GM23248 (cell line): ENCODE measurements around the gene ZNRD2. TPM values are rescaled to one million over a fixed set of nuclear protein-coding genes. Genes with fewer than 3 reads are reported as not detected.

Experiments
- DNase-seq: peaks from one replicate; pipeline ENCODE4 v3.0.0-alpha.2; 2015
- H2AFZ ChIP-seq: fragments of 200-600 bp; sonication (generic); 2 replicates; pipeline ENCODE4 v1.6.1; 2016; ENCODE audit warnings: antibody characterized with exemption
- H3F3A ChIP-seq: fragments of 200-600 bp; sonication (generic); 2 replicates; pipeline ENCODE4 v1.6.1; 2016; ENCODE audit warnings: mild to moderate bottlenecking, antibody characterized with exemption, mixed run types; ENCODE audit not compliant: insufficient read depth
- H3K27ac ChIP-seq: fragments of 200-600 bp; sonication (generic); 2 replicates; pipeline ENCODE4 v1.5.1; 2016; ENCODE audit warnings: mild to moderate bottlenecking
- H3K27me3 ChIP-seq: fragments of 200-600 bp; sonication (generic); replicated peaks from 2 replicates; pipeline ENCODE4 v1.6.1; 2016; ENCODE audit warnings: mild to moderate bottlenecking; ENCODE audit not compliant: insufficient read depth
- H3K36me3 ChIP-seq: fragments of 200-600 bp; sonication (generic); 2 replicates; pipeline ENCODE4 v1.6.1; 2016; ENCODE audit warnings: low read depth, mild to moderate bottlenecking
- H3K4me1 ChIP-seq: fragments of 200-600 bp; sonication (generic); 2 replicates; pipeline ENCODE4 v1.6.1; 2016; ENCODE audit warnings: mild to moderate bottlenecking; ENCODE audit not compliant: insufficient read depth
- H3K4me2 ChIP-seq: fragments of 200-600 bp; sonication (generic); one replicate; pipeline ENCODE4 v1.6.1; 2016; ENCODE audit warnings: mild to moderate bottlenecking; ENCODE audit not compliant: unreplicated experiment
- H3K4me3 ChIP-seq: fragments of 200-600 bp; sonication (generic); 2 replicates; pipeline ENCODE4 v1.5.1; 2016; ENCODE audit warnings: mild to moderate bottlenecking
- H3K79me2 ChIP-seq: fragments of 200-600 bp; sonication (generic); 2 replicates; pipeline ENCODE4 v1.6.1; 2016; ENCODE audit warnings: mild to moderate bottlenecking; ENCODE audit not compliant: insufficient read depth
- H3K9ac ChIP-seq: fragments of 200-600 bp; sonication (generic); 2 replicates; pipeline ENCODE4 v1.6.1; 2016; ENCODE audit warnings: mild to moderate bottlenecking
- H3K9me2 ChIP-seq: fragments of 200-600 bp; sonication (generic); 2 replicates; pipeline ENCODE4 v1.6.1; 2016; ENCODE audit warnings: mixed run types, mild to moderate bottlenecking, moderate library complexity; ENCODE audit not compliant: insufficient read depth
- H3K9me3 ChIP-seq: fragments of 200-600 bp; sonication (generic); one replicate; pipeline ENCODE4 v1.6.1; 2017; ENCODE audit warnings: low read depth
- H4K20me1 ChIP-seq: fragments of 200-600 bp; sonication (generic); 2 replicates; pipeline ENCODE4 v1.6.0; 2016; ENCODE audit not compliant: insufficient read depth
- EZH2 ChIP-seq: fragments of 200-600 bp; sonication (generic); IDR thresholded peaks from 2 replicates; pipeline ENCODE4 v1.6.1; 2018; ENCODE audit warnings: antibody characterized with exemption, mild to moderate bottlenecking; ENCODE audit not compliant: insufficient read depth, poor library complexity, severe bottlenecking
- EZH2phosphoT487 ChIP-seq: fragments of 200-600 bp; sonication (generic); IDR thresholded peaks from 2 replicates; pipeline ENCODE4 v1.6.1; 2018; ENCODE audit warnings: antibody characterized with exemption, moderate library complexity, mild to moderate bottlenecking, low read depth; ENCODE audit not compliant: insufficient read depth
- WGBS, 2 experiments: methylation state at CpG; one replicate each; pipeline ENCODE4 v1.1.6; 2015 to 2017; ENCODE audit warnings: low lambda C conversion rate in 2 of 2, low coverage in 1 of 2; ENCODE audit errors: missing lambda C conversion rate in 2 of 2; 5-methylcytosine and 5-hydroxymethylcytosine counted together
- in situ Hi-C: fragments of 300-500 bp; cut with MboI; formaldehyde crosslinking; loops from 2 replicates; pipeline ENCODE4 v1.15.0; 2020
- polyA plus RNA-seq: library from polyadenylated mRNA; unstranded; fragments of >200 nt; fragmentation: Nextera tagmentation; extraction: Ambion mirVana; gene quantifications from 2 replicates; pipeline ENCODE4 v1.2.1, GENCODE V29; 2016
- total RNA-seq: library from RNA; depleted of rRNA; stranded (reverse); fragments of >200 nt; shearing (Covaris generic); gene quantifications from 2 replicates; pipeline ENCODE4 v1.2.3, GENCODE V29; 2014

The ZNRD2 gene
- total and polyA plus RNA-seq, 2 experiments from 2014 or later = 54.5 to 74.9 TPM

DNA sequence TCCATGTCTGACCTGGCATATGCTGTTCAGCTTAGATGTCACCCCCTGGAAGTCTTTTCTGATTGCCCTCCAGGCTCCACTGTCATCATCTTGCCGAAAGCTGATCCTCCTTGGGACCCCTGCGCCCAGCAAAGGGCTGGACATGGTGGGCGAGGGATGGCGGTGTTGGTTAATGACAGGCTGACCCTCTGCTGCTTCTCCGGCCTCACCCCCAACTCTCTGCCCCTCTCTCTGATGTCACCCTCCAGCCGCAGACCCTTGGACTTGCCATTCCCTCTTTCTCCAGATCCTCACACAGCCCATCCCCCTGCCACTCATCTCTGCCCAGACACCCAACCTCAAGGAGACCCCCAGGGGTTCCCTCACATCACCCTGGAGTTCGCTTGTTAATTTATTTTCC lies 7.9 kb downstream of the ZNRD2 start:
- no peak overlapping the region for H2AFZ ChIP-seq
- in situ Hi-C loops = no loop called here
- no peak for TF ChIP-seq EZH2
- TF ChIP-seq EZH2phosphoT487 = no peak
- H3K4me2 ChIP-seq = peak overlapping the region; percentile 88
- H3K79me2 ChIP-seq = peaks cover 37% of the 10 kb centered on the region
- no peak for DNase-seq
- H3K27ac ChIP-seq = peak overlapping the region; percentile 77; the same call in 1 of the 2 replicates
- 92 to 93% methylated on average over 7 of the region's 7 CpGs for WGBS, 2 experiments
- H3K36me3 ChIP-seq = peaks cover 6% of the 10 kb centered on the region; the same call in 1 of the 2 replicates
- H3K9me2 ChIP-seq = no peaks in the 10 kb centered on the region
- H3F3A ChIP-seq = peaks cover 10% of the 10 kb centered on the region
- peak overlapping the region; percentile 92; the same call in 1 of the 2 replicates for H3K4me3 ChIP-seq
- no peaks in the 10 kb centered on the region for H4K20me1 ChIP-seq
- peak overlapping the region; percentile 88 for H3K9ac ChIP-seq
- no peaks in the 10 kb centered on the region for H3K27me3 ChIP-seq
- H3K4me1 ChIP-seq = peaks cover 23% of the 10 kb centered on the region
- H3K9me3 ChIP-seq = no peaks in the 10 kb centered on the region

DNA sequence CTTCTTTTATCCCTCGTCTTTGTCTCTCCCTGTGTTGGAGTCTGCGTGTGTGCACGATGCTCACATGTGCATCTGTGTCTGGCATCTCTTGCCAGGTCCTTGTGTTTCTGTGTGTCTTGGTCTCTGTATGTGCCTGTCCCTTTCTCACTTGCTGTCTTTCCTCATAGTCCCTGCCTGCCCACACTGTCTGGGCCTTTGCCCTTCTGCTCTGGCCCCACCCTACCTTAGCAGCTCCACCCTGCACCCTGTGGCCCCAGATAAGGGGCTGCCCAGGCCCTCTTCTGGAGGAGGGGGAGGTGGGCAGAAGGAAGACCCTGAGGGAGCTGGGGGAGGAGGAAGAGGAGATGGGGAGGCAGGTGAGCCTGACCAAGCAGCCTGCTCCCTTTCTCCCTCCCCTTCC lies 8.4 kb downstream of the ZNRD2 start:
- Histone ChIP-seq H3K4me2 (no peak overlapping the region), H3K27ac (no peak overlapping the region), H3K4me3 (no peak overlapping the region), H3K9me2 (no peaks in the 10 kb centered on the region), H3F3A (peaks cover 10% of the 10 kb centered on the region), H2AFZ (no peak overlapping the region), H3K79me2 (peaks cover 32% of the 10 kb centered on the region), H4K20me1 (no peaks in the 10 kb centered on the region), H3K9me3 (no peaks in the 10 kb centered on the region), H3K36me3 (peaks cover 6% of the 10 kb centered on the region; the same call in 1 of the 2 replicates), H3K9ac (no peak overlapping the region), H3K27me3 (no peaks in the 10 kb centered on the region), H3K4me1 (peaks cover 17% of the 10 kb centered on the region)
- 54 to 64% methylated on average over 3 of the region's 3 CpGs for WGBS, 2 experiments
- in situ Hi-C loops = no loop called here
- TF ChIP-seq EZH2phosphoT487 (no peak), EZH2 (no peak)
- no peak for DNase-seq

DNA sequence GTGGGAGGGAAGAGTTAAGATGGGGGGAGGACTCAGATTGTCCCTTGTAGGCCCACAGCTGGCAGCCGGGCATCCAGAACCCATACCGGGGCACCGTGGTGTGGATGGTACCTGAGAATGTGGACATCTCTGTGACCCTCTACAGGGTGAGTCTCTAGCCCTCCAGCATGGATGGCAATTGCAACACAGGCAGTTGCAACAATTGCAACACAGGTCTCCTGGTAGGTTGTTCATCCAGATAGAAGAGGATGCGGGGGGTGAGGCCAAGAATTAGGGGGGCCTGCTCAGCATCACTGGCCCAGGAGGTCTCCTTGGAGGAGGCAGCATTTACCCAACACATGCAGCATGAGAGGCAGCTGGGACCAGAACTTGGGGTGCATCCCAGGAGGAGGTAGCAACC lies 9.0 kb downstream of the ZNRD2 start:
- Histone ChIP-seq H3K79me2 (peaks cover 31% of the 10 kb centered on the region), H3K4me3 (no peak overlapping the region), H3K4me2 (no peak overlapping the region), H4K20me1 (no peaks in the 10 kb centered on the region), H3K9ac (no peak overlapping the region), H3K27me3 (no peaks in the 10 kb centered on the region), H3K4me1 (peaks cover 14% of the 10 kb centered on the region), H3F3A (peaks cover 10% of the 10 kb centered on the region), H2AFZ (no peak overlapping the region), H3K36me3 (peaks cover 6% of the 10 kb centered on the region; the same call in 1 of the 2 replicates), H3K9me3 (no peaks in the 10 kb centered on the region), H3K9me2 (no peaks in the 10 kb centered on the region), H3K27ac (no peak overlapping the region)
- DNase-seq = no peak
- WGBS, 2 experiments = 93 to 100% methylated on average over 2 to 4 of the region's 4 CpGs
- in situ Hi-C loops = no loop called here
- TF ChIP-seq EZH2phosphoT487 = no peak
- TF ChIP-seq EZH2 = no peak

DNA sequence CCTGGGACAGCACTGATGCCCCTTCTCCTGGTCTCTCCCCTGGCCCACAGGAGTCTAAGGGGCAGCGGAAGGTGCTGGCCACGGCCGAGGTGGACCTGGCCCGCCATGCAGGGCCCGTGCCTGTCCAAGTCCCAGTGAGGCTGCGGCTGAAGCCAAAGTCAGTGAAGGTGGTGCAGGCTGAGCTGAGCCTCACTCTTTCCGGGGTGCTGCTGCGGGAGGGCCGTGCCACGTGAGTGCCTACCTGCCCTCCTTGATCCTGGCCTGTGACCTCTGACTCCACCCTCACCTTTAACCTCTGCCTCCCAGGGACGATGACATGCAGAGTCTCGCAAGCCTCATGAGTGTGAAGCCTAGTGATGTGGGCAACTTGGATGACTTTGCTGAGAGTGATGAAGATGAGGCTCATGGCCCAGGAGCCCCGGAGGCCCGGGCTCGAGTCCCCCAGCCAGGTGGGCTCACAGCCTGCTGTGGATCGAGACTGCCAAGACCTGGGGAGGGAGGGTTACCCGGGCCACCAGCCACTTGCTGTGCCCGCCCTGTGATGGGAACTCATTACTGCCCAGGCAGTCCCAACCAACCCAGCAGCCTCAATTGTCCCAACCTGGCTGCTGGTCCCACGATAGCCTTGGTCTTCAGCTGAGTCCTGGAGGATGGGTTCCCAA lies 9.9 kb downstream of the ZNRD2 start:
- Histone ChIP-seq H3K36me3 (peaks cover 6% of the 10 kb centered on the region; the same call in 1 of the 2 replicates), H3F3A (peaks cover 4% of the 10 kb centered on the region), H3K9ac (no peak overlapping the region), H3K9me3 (no peaks in the 10 kb centered on the region), H3K9me2 (no peaks in the 10 kb centered on the region), H3K4me3 (no peak overlapping the region), H3K27me3 (no peaks in the 10 kb centered on the region), H3K4me2 (no peak overlapping the region), H4K20me1 (no peaks in the 10 kb centered on the region), H2AFZ (no peak overlapping the region), H3K79me2 (peaks cover 31% of the 10 kb centered on the region), H3K4me1 (peaks cover 9% of the 10 kb centered on the region), H3K27ac (no peak overlapping the region)
- no peak for TF ChIP-seq EZH2phosphoT487
- no peak for TF ChIP-seq EZH2
- 88 to 93% methylated on average over 16 to 19 of the region's 19 CpGs for WGBS, 2 experiments
- no peak for DNase-seq
- in situ Hi-C loops = no loop called here

DNA sequence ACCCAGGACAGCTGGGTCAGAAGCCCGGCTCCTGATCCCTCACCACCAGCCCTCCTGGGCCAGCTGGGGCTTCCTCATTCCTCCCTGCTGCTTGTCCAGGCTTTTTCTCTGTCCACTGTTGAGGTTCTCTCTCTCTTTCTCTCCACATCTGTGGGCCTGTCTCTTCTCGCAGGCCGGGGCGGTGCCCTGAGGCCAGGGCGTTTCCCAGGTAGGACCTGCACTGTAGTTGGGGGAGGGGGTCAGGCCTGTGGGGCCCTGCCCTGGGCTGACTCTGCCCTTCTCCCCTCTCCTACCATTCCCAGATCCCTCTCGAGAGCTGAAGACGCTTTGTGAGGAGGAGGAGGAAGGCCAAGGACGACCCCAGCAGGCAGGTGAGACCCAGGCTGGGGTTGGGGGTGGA lies 10.5 kb downstream of the ZNRD2 start:
- in situ Hi-C loops = no loop called here

More for the DNA sequence above, 10.5 kb downstream of the ZNRD2 start:
- Histone ChIP-seq H3K9ac (no peak overlapping the region), H3K9me3 (no peaks in the 10 kb centered on the region), H3K4me1 (peaks cover 6% of the 10 kb centered on the region), H3K9me2 (no peaks in the 10 kb centered on the region), H3K27me3 (no peaks in the 10 kb centered on the region), H3K27ac (no peak overlapping the region), H2AFZ (no peak overlapping the region), H3F3A (no peaks in the 10 kb centered on the region), H4K20me1 (no peaks in the 10 kb centered on the region), H3K79me2 (peaks cover 31% of the 10 kb centered on the region), H3K36me3 (peaks cover 6% of the 10 kb centered on the region; the same call in 1 of the 2 replicates), H3K4me3 (no peak overlapping the region), H3K4me2 (no peak overlapping the region)
- no peak for DNase-seq
- no peak for TF ChIP-seq EZH2
- no peak for TF ChIP-seq EZH2phosphoT487
- 90 to 94% methylated on average over 8 of the region's 8 CpGs for WGBS, 2 experiments
